Measurements from ENCODE around the gene CCDC15.

CCDC15 gene

DNA sequence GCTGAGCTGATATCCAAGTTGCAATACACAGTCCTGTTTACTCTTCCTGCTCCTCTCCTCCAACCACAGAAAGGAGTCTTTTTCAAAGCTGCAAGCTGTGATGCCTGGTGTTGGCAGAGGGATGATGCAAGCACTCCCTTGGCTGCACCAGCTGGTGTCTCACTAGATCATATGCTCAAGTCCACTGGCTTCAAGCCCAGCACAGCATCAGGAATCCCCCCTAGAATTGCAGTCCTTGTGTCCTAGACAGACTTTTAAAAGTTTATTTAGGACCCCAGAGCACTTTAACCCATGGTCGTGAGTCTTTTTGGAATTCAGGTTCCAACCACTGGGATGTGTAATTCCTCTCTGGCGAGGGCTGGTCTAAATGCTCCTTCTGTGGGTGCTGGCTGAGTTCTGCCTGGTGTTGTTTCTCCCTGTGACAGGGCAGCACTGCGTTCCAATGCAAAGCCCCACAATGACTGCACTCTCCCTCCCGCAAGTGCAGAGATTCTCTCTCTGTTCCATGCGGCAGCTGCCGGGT lies 36.8 kb upstream of the CCDC15 start:
- H3K27me3 ChIP-seq (ENCODE audit: low read depth, low read length): 0 out of 2 replicates have a peak, but pooled peaks cover 3% of the 10 kb centered on the region

DNA sequence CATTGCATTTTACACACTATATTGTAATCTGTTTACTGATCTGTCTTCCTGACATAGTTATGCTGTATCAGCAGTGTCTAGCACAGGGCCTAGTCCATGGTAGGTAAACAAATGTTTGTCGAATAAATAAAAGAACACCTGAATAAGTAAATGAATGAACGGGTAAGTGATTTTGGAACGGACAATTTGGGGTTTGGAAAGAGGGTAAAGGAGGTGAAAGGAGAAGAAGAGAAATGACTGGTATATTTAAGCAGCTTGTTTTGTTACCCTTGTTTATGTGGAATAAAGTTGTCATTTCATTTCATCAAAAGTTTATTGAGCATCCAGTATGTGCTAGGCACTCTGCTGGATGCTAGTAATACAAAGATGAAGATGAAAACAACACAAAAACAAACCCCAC lies 35.1 kb upstream of the CCDC15 start, which contains the start of gene HEPN1:
TSS of gene HEPN1 (plus strand) at position 301 of the 400 bp plus-strand sequence.
- Histone ChIP-seq H3K9ac (ENCODE audit: low read length) (no peak within 1 kb of the TSS), H2AFZ (ENCODE audit: low read depth, low read length) (no peak within 1 kb of the TSS)

More for the DNA sequence above, 36.8 kb upstream of the CCDC15 start:
- Histone ChIP-seq H3K4me3 (ENCODE audit: low read length) (no peak overlapping the region), H3K4me2 (ENCODE audit: low read length) (no peak overlapping the region), H3K27ac (ENCODE audit: low read length) (no peak overlapping the region), H3K9ac (ENCODE audit: low read length) (no peak overlapping the region), H3K4me1 (ENCODE audit: low read length) (0 out of 2 replicates have a peak, but pooled peaks cover 4% of the 10 kb centered on the region), H3K79me2 (ENCODE audit: low read length) (no peaks in the 10 kb centered on the region), H2AFZ (ENCODE audit: low read depth, low read length) (no peak overlapping the region), H3K36me3 (replicated peaks; ENCODE audit: low read depth, low read length) (no peaks in the 10 kb centered on the region), H3K9me3 (ENCODE audit: insufficient read depth, low read length) (no peaks in the 10 kb centered on the region), H4K20me1 (ENCODE audit: insufficient read depth, low read length) (no peaks in the 10 kb centered on the region)
- TF ChIP-seq EZH2phosphoT487 (IDR thresholded peaks at IDR 0.05; ENCODE audit: low read depth) (no peak), CTCF (IDR thresholded peaks at IDR 0.05; ENCODE audit: low read depth, low read length) (no peak)

DNA sequence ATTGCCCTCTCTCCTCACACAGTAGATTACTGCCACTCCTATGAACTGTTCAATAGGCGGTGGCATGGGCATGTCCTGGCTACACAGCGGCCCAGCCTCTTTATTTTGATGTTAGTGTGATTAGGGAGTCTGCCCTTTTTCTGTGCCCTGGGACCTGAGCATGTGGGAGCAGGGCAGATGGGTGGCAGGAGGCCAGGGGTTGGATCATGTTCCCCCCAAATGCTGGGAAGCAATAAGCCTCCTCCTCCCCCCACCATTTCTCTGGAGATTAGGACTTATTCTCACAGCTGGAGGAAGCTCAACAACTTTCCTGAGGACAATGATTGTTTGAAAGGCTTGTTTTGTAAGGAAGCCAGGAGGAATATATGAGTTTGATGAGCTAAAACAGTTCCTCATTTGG lies 34.1 kb upstream of the CCDC15 start:
- Histone ChIP-seq H3K4me1 (ENCODE audit: low read length) (peaks cover 10% of the 10 kb centered on the region; the same call in 1 of the 2 replicates), H3K4me3 (ENCODE audit: low read length) (no peak overlapping the region), H3K27me3 (ENCODE audit: low read depth, low read length) (0 out of 2 replicates have a peak, but pooled peaks cover 3% of the 10 kb centered on the region), H3K4me2 (ENCODE audit: low read length) (no peak overlapping the region), H4K20me1 (ENCODE audit: insufficient read depth, low read length) (no peaks in the 10 kb centered on the region), H3K36me3 (replicated peaks; ENCODE audit: low read depth, low read length) (no peaks in the 10 kb centered on the region), H3K79me2 (ENCODE audit: low read length) (no peaks in the 10 kb centered on the region), H3K27ac (ENCODE audit: low read length) (no peak overlapping the region), H3K9me3 (ENCODE audit: insufficient read depth, low read length) (no peaks in the 10 kb centered on the region), H2AFZ (ENCODE audit: low read depth, low read length) (no peak overlapping the region), H3K9ac (ENCODE audit: low read length) (no peak overlapping the region)
- TF ChIP-seq EZH2phosphoT487 (IDR thresholded peaks at IDR 0.05; ENCODE audit: low read depth) (no peak), CTCF (IDR thresholded peaks at IDR 0.05; ENCODE audit: low read depth, low read length) (no peak)

More for the DNA sequence above, 35.1 kb upstream of the CCDC15 start, which contains the start of gene HEPN1:
- Histone ChIP-seq H3K36me3 (replicated peaks; ENCODE audit: low read depth, low read length) (no peaks in the 10 kb centered on the region), H3K9me3 (ENCODE audit: insufficient read depth, low read length) (no peaks in the 10 kb centered on the region), H3K79me2 (ENCODE audit: low read length) (no peaks in the 10 kb centered on the region), H3K27ac (ENCODE audit: low read length) (no peak within 1 kb of the TSS), H4K20me1 (ENCODE audit: insufficient read depth, low read length) (no peaks in the 10 kb centered on the region), H3K4me3 (ENCODE audit: low read length) (no peak within 1 kb of the TSS), H3K4me2 (ENCODE audit: low read length) (no peak within 1 kb of the TSS), H3K27me3 (ENCODE audit: low read depth, low read length) (0 out of 2 replicates have a peak, but pooled peaks cover 3% of the 10 kb centered on the region), H3K4me1 (ENCODE audit: low read length) (0 out of 2 replicates have a peak, but pooled peaks cover 4% of the 10 kb centered on the region)
- TF ChIP-seq EZH2phosphoT487 (IDR thresholded peaks at IDR 0.05; ENCODE audit: low read depth) (no peak), CTCF (IDR thresholded peaks at IDR 0.05; ENCODE audit: low read depth, low read length) (no peak)

GRCh38 chr11:124920356-124920755 lies 33.6 kb upstream of the CCDC15 start:
- Histone ChIP-seq H3K36me3 (replicated peaks; ENCODE audit: low read depth, low read length) (no peaks in the 10 kb centered on the region), H3K4me1 (ENCODE audit: low read length) (peaks cover 10% of the 10 kb centered on the region; the same call in 1 of the 2 replicates), H3K9me3 (ENCODE audit: insufficient read depth, low read length) (no peaks in the 10 kb centered on the region), H3K27me3 (ENCODE audit: low read depth, low read length) (0 out of 2 replicates have a peak, but pooled peaks cover 3% of the 10 kb centered on the region), H3K4me2 (ENCODE audit: low read length) (no peak overlapping the region), H3K79me2 (ENCODE audit: low read length) (no peaks in the 10 kb centered on the region), H4K20me1 (ENCODE audit: insufficient read depth, low read length) (no peaks in the 10 kb centered on the region), H3K27ac (ENCODE audit: low read length) (no peak overlapping the region), H3K4me3 (ENCODE audit: low read length) (no peak overlapping the region), H3K9ac (ENCODE audit: low read length) (no peak overlapping the region), H2AFZ (ENCODE audit: low read depth, low read length) (no peak overlapping the region)
- no peak for TF ChIP-seq CTCF (IDR thresholded peaks at IDR 0.05; ENCODE audit: low read depth, low read length)
- TF ChIP-seq EZH2phosphoT487 (IDR thresholded peaks at IDR 0.05; ENCODE audit: low read depth): no peak
